ENCODE measurements around the gene KRT20.

The KRT20 gene

DNA sequence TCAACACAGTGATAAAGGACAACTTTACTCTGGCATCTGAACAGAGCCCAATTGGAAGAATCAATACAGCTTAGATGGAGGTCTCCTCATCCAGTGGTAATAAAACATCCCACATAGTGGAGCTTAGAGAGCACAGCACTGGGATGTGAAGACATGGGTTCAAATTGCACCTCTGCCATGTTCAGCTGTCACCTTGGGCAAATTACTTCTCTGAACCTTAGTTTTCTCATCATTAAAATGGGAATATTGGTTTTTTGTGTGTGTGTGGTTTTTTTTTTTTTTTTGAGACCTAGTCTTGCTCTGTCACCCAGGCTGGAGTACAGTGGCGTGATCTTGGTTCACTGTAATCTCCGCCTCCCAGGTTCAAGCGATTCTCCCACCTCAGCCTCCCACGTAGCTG, 49.0 kb downstream of the KRT20 start:
- H3K4me3 ChIP-seq (ENCODE audit: insufficient read depth, low read depth, low read length) = no peak overlapping the region
- 98 to 99% methylated on average over 4 of the region's 4 CpGs for WGBS, 2 experiments
- no peaks in the 10 kb centered on the region for H3K4me1 ChIP-seq (ENCODE audit: control insufficient read depth, insufficient read depth, low read length)
- no peaks in the 10 kb centered on the region for H3K36me3 ChIP-seq (ENCODE audit: control insufficient read depth, insufficient read depth, low read length)
- H3K9me3 ChIP-seq (ENCODE audit: control insufficient read depth, low read length) = no peaks in the 10 kb centered on the region
- no peaks in the 10 kb centered on the region for H3K27me3 ChIP-seq (ENCODE audit: control insufficient read depth, insufficient read depth, low read length, poor library complexity, severe bottlenecking)
- H3K27ac ChIP-seq (ENCODE audit: insufficient read depth, low read depth, low read length, poor library complexity, severe bottlenecking) = no peak overlapping the region

GRCh38 chr17:40833882-40834281, 51.2 kb downstream of the KRT20 start:
- H3K4me3 ChIP-seq (ENCODE audit: insufficient read depth, low read depth, low read length) = no peak overlapping the region

DNA sequence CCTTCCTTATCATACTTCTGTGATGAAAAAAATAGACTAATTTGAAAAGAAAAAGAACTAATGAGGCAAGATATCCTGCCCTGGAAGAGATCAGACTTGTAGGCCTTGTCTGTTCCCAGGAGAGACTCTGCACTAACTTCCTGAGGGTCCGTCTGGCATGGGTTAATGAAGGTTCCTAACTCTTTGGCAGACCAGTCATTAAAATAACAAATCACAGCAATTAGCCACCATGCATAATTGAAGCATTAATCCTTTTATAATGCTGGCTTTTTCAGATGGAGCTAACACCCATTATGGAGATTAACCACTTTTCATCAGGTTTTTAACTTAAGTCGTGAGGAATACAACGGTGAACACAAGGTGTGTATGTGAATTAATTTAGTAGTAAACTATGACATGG, 52.2 kb downstream of the KRT20 start:
- peaks cover 7% of the 10 kb centered on the region for H3K27me3 ChIP-seq (ENCODE audit: control insufficient read depth, insufficient read depth, low read length, poor library complexity, severe bottlenecking)
- no peak overlapping the region for H3K4me3 ChIP-seq (ENCODE audit: insufficient read depth, low read depth, low read length)
- no peaks in the 10 kb centered on the region for H3K4me1 ChIP-seq (ENCODE audit: control insufficient read depth, insufficient read depth, low read length)
- WGBS, 2 experiments = 62 to 68% methylated on average over 1 to 3 of the region's 3 CpGs
- no peaks in the 10 kb centered on the region for H3K9me3 ChIP-seq (ENCODE audit: control insufficient read depth, low read length)
- H3K36me3 ChIP-seq (ENCODE audit: control insufficient read depth, insufficient read depth, low read length) = no peaks in the 10 kb centered on the region
- H3K27ac ChIP-seq (ENCODE audit: insufficient read depth, low read depth, low read length, poor library complexity, severe bottlenecking) = no peak overlapping the region

More at GRCh38 chr17:40833882-40834281, 51.2 kb downstream of the KRT20 start:
- Histone ChIP-seq H3K27ac (ENCODE audit: insufficient read depth, low read depth, low read length, poor library complexity, severe bottlenecking) (no peak overlapping the region), H3K27me3 (ENCODE audit: control insufficient read depth, insufficient read depth, low read length, poor library complexity, severe bottlenecking) (peaks cover 4% of the 10 kb centered on the region), H3K9me3 (ENCODE audit: control insufficient read depth, low read length) (no peaks in the 10 kb centered on the region), H3K36me3 (ENCODE audit: control insufficient read depth, insufficient read depth, low read length) (no peaks in the 10 kb centered on the region), H3K4me1 (ENCODE audit: control insufficient read depth, insufficient read depth, low read length) (no peaks in the 10 kb centered on the region)

GRCh38 chr17:40830085-40830776, 54.8 kb downstream of the KRT20 start:
- Histone ChIP-seq H3K27me3 (ENCODE audit: control insufficient read depth, insufficient read depth, low read length, poor library complexity, severe bottlenecking) (peaks cover 30% of the 10 kb centered on the region), H3K4me3 (ENCODE audit: insufficient read depth, low read depth, low read length) (no peak overlapping the region), H3K36me3 (ENCODE audit: control insufficient read depth, insufficient read depth, low read length) (no peaks in the 10 kb centered on the region), H3K27ac (ENCODE audit: insufficient read depth, low read depth, low read length, poor library complexity, severe bottlenecking) (no peak overlapping the region), H3K4me1 (ENCODE audit: control insufficient read depth, insufficient read depth, low read length) (no peaks in the 10 kb centered on the region), H3K9me3 (ENCODE audit: control insufficient read depth, low read length) (no peaks in the 10 kb centered on the region)
- 93 to 100% methylated on average over 1 to 2 of the region's 2 CpGs for WGBS, 2 experiments

GRCh38 chr17:40828454-40829044, 56.5 kb downstream of the KRT20 start:
- Histone ChIP-seq H3K4me1 (ENCODE audit: control insufficient read depth, insufficient read depth, low read length) (no peaks in the 10 kb centered on the region), H3K9me3 (ENCODE audit: control insufficient read depth, low read length) (no peaks in the 10 kb centered on the region), H3K27ac (ENCODE audit: insufficient read depth, low read depth, low read length, poor library complexity, severe bottlenecking) (no peak overlapping the region), H3K4me3 (ENCODE audit: insufficient read depth, low read depth, low read length) (no peak overlapping the region), H3K36me3 (ENCODE audit: control insufficient read depth, insufficient read depth, low read length) (no peaks in the 10 kb centered on the region), H3K27me3 (ENCODE audit: control insufficient read depth, insufficient read depth, low read length, poor library complexity, severe bottlenecking) (peaks cover 42% of the 10 kb centered on the region)
- 88 to 92% methylated on average over 2 to 4 of the region's 4 CpGs for WGBS, 2 experiments

GRCh38 chr17:40827746-40828453, 57.1 kb downstream of the KRT20 start:
- H3K27me3 ChIP-seq (ENCODE audit: control insufficient read depth, insufficient read depth, low read length, poor library complexity, severe bottlenecking) = peaks cover 42% of the 10 kb centered on the region
- H3K9me3 ChIP-seq (ENCODE audit: control insufficient read depth, low read length) = no peaks in the 10 kb centered on the region
- no peak overlapping the region for H3K27ac ChIP-seq (ENCODE audit: insufficient read depth, low read depth, low read length, poor library complexity, severe bottlenecking)
- no peak overlapping the region for H3K4me3 ChIP-seq (ENCODE audit: insufficient read depth, low read depth, low read length)
- H3K36me3 ChIP-seq (ENCODE audit: control insufficient read depth, insufficient read depth, low read length) = no peaks in the 10 kb centered on the region
- H3K4me1 ChIP-seq (ENCODE audit: control insufficient read depth, insufficient read depth, low read length) = no peaks in the 10 kb centered on the region
- whole genome bisulfite sequencing, 2 experiments = 90 to 95% methylated on average over 3 to 6 of the region's 7 CpGs
